DND-41 (cell line): ENCODE data around the gene ANKS1B.

Experiments
- EZH2 ChIP-seq: IDR thresholded peaks from 3 replicates; pipeline ENCODE4 v1.6.1; 2012; ENCODE audit warnings: borderline replicate concordance, low read depth, mild to moderate bottlenecking, moderate library complexity, low read length, inconsistent platforms; ENCODE audit not compliant: severe bottlenecking
- TF ChIP-seq, protein P1 (sequence below): IDR thresholded peaks from 2 replicates; pipeline ENCODE4 v1.5.1; 2012; ENCODE audit warnings: borderline replicate concordance, low read length, moderate library complexity, mild to moderate bottlenecking; ENCODE audit not compliant: poor library complexity, severe bottlenecking; ENCODE audit errors: extremely low read depth

DNA sequence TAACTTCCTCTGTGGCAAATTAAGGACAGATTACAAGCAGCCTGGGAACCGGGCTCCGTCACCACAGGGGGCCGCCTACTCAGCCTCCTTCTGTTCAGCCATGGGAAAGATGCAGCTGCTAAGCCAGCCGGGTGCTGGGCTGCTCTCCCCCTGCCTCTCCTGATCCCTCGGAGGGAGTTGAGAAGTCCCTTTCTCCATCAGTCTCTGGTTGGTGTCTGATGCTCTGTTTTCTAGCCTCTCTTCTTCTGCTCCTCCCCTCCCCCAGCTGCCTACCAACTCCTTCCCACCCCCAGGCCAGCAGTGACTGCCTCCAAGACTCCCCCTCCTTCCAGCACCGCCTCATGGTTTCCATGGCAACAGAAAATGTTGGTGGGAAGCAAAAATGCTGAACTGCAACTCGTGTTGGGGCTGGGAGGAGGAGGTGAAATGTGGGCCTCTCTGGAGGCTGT lies 853.0 kb downstream of the ANKS1B start:
- TF ChIP-seq, protein P1, sequence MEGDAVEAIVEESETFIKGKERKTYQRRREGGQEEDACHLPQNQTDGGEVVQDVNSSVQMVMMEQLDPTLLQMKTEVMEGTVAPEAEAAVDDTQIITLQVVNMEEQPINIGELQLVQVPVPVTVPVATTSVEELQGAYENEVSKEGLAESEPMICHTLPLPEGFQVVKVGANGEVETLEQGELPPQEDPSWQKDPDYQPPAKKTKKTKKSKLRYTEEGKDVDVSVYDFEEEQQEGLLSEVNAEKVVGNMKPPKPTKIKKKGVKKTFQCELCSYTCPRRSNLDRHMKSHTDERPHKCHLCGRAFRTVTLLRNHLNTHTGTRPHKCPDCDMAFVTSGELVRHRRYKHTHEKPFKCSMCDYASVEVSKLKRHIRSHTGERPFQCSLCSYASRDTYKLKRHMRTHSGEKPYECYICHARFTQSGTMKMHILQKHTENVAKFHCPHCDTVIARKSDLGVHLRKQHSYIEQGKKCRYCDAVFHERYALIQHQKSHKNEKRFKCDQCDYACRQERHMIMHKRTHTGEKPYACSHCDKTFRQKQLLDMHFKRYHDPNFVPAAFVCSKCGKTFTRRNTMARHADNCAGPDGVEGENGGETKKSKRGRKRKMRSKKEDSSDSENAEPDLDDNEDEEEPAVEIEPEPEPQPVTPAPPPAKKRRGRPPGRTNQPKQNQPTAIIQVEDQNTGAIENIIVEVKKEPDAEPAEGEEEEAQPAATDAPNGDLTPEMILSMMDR: no peak
- no peak for TF ChIP-seq EZH2
